HepG2 (cell line): ENCODE data around the gene MST1R. TPM values are rescaled to one million over a fixed set of nuclear protein-coding genes. Genes with fewer than 3 reads are reported as not detected.

Experiments used
- polyA plus RNA-seq, 8 experiments: library from polyadenylated mRNA; depleted of rRNA in 3 of 8; stranded (reverse) in 7 of 8; unstranded in 1 of 8; fragments of >200 nt; fragmentation: Illumina TruSeq in 4 of 8; extraction: Trizol in 4 of 8; gene quantifications; 2 replicates each; pipeline versions ENCODE4 v1.2.1 to v1.2.3, GENCODE V29; 2011 to 2016; ENCODE audit warnings: low read depth in 4 of 8, missing spikeins in 1 of 8, mixed read lengths in 1 of 8; ENCODE audit not compliant: insufficient read depth in 1 of 8
- small RNA-seq, 3 experiments: library from RNA; depleted of rRNA; stranded (forward); fragments of <200 nt; gene quantifications; one replicate each; pipeline ENCODE3, GENCODE V24; 2012; ENCODE audit warnings: low read depth in 2 of 3, low replicate concordance in 1 of 3; ENCODE audit not compliant: insufficient read length in 3 of 3, insufficient read depth in 2 of 3
- total RNA-seq, 5 experiments: library from RNA; depleted of rRNA; stranded (reverse); fragments of >200 nt; fragmentation: Illumina TruSeq; extraction: Trizol; gene quantifications; 2 replicates each; pipeline ENCODE4 v1.2.3, GENCODE V29; 2016; ENCODE audit warnings: low read depth in 1 of 5

Gene MST1R
- total and polyA plus RNA-seq, 2 of the 13 experiments (the other 11 are each of a cell fraction or from before 2014, with no cell fraction given) = 0.11 to 0.77 TPM

Small RNA genes lying within 50 kb of the gene (small RNA-seq; reads per million reads assigned to genes)
- gene RN7SL217P = 0 reads per million in 3 experiments

Other genes with a start within 250 kb of the MST1R start
- gene APEH, start 229.5 kb downstream of the MST1R start, total RNA-seq (2016; rRNA removed; fragmentation: Illumina TruSeq; extraction: Trizol) = 116 and 130 TPM in 2 replicates
- 116 and 123 TPM in 2 replicates for gene APEH, start 229.5 kb downstream of the MST1R start, polyA plus RNA-seq (2011; rRNA removed)
- gene MST1, start 214.4 kb downstream of the MST1R start, total RNA-seq (2016; rRNA removed; fragmentation: Illumina TruSeq; extraction: Trizol) = 26.7 and 189 TPM in 2 replicates
- gene MST1, start 214.4 kb downstream of the MST1R start, polyA plus RNA-seq (2011; rRNA removed) = 452 and 686 TPM in 2 replicates
- gene RNF123, start 214.3 kb downstream of the MST1R start, total RNA-seq (2016; rRNA removed; fragmentation: Illumina TruSeq; extraction: Trizol) = 16.1 and 29.9 TPM in 2 replicates
- gene RNF123, start 214.3 kb downstream of the MST1R start, polyA plus RNA-seq (2011; rRNA removed) = 82.2 and 91.9 TPM in 2 replicates
- gene AMIGO3, start 184.2 kb downstream of the MST1R start, total RNA-seq (2016; rRNA removed; fragmentation: Illumina TruSeq; extraction: Trizol) = 0.35 TPM in 1 of 2 replicates, not detected in the other
- gene AMIGO3, start 184.2 kb downstream of the MST1R start, polyA plus RNA-seq (2011; rRNA removed) = 0.21 TPM in 1 of 2 replicates, not detected in the other
- 21.7 and 23.1 TPM in 2 replicates for gene GMPPB, start 179.9 kb downstream of the MST1R start, total RNA-seq (2016; rRNA removed; fragmentation: Illumina TruSeq; extraction: Trizol)
- 6.5 and 9.1 TPM in 2 replicates for gene GMPPB, start 179.9 kb downstream of the MST1R start, polyA plus RNA-seq (2011; rRNA removed)
- 17.7 and 20.0 TPM in 2 replicates for gene IP6K1, start 117.3 kb downstream of the MST1R start, total RNA-seq (2016; rRNA removed; fragmentation: Illumina TruSeq; extraction: Trizol)
- gene IP6K1, start 117.3 kb downstream of the MST1R start, polyA plus RNA-seq (2011; rRNA removed) = 29.7 and 38.8 TPM in 2 replicates
- not detected in 2 replicates for gene CDHR4, start 104.0 kb downstream of the MST1R start, total RNA-seq (2016; rRNA removed; fragmentation: Illumina TruSeq; extraction: Trizol)
- 0.21 and 0.26 TPM in 2 replicates for gene CDHR4, start 104.0 kb downstream of the MST1R start, polyA plus RNA-seq (2011; rRNA removed)
- 0.22 TPM in 1 of 2 replicates, not detected in the other for gene INKA1, start 100.6 kb downstream of the MST1R start, total RNA-seq (2016; rRNA removed; fragmentation: Illumina TruSeq; extraction: Trizol)
- 0.41 and 0.77 TPM in 2 replicates for gene INKA1, start 100.6 kb downstream of the MST1R start, polyA plus RNA-seq (2011; rRNA removed)
- 5.8 and 9.5 TPM in 2 replicates for gene UBA7, start 89.9 kb downstream of the MST1R start, total RNA-seq (2016; rRNA removed; fragmentation: Illumina TruSeq; extraction: Trizol)
- 16.5 and 20.2 TPM in 2 replicates for gene UBA7, start 89.9 kb downstream of the MST1R start, polyA plus RNA-seq (2011; rRNA removed)
- 13.7 and 23.9 TPM in 2 replicates for gene TRAIP, start 47.3 kb downstream of the MST1R start, total RNA-seq (2016; rRNA removed; fragmentation: Illumina TruSeq; extraction: Trizol)
- gene TRAIP, start 47.3 kb downstream of the MST1R start, polyA plus RNA-seq (2011; rRNA removed) = 13.9 and 15.1 TPM in 2 replicates
- 0.13 and 0.15 TPM in 2 replicates for gene CAMKV, start 34.0 kb downstream of the MST1R start, total RNA-seq (2016; rRNA removed; fragmentation: Illumina TruSeq; extraction: Trizol)
- 0.13 and 0.22 TPM in 2 replicates for gene CAMKV, start 34.0 kb downstream of the MST1R start, polyA plus RNA-seq (2011; rRNA removed)
- 8.8 and 9.0 TPM in 2 replicates for gene MON1A, start 25.9 kb upstream of the MST1R start, total RNA-seq (2016; rRNA removed; fragmentation: Illumina TruSeq; extraction: Trizol)
- gene MON1A, start 25.9 kb upstream of the MST1R start, polyA plus RNA-seq (2011; rRNA removed) = 4.6 and 7.0 TPM in 2 replicates
- 51.6 and 86.1 TPM in 2 replicates for gene RBM6, start 36.3 kb upstream of the MST1R start, total RNA-seq (2016; rRNA removed; fragmentation: Illumina TruSeq; extraction: Trizol)
- gene RBM6, start 36.3 kb upstream of the MST1R start, polyA plus RNA-seq (2011; rRNA removed) = 72.7 and 90.4 TPM in 2 replicates
- gene RBM5, start 185.0 kb upstream of the MST1R start, total RNA-seq (2016; rRNA removed; fragmentation: Illumina TruSeq; extraction: Trizol) = 65.0 and 106 TPM in 2 replicates
- 204 and 254 TPM in 2 replicates for gene RBM5, start 185.0 kb upstream of the MST1R start, polyA plus RNA-seq (2011; rRNA removed)